Bronchial epithelial cell (primary cell): ENCODE results near the gene RALGAPA2. TPM values are rescaled to one million over a fixed set of nuclear protein-coding genes. Genes with fewer than 3 reads are reported as not detected.

ENCODE experiments used
- DNase-seq: peaks from one replicate; pipeline ENCODE4 v3.0.0-alpha.2; 2010; ENCODE audit warnings: low read depth
- FAIRE-seq: peaks from 2 replicates; lab custom pipeline; 2011; peaks lifted over from hg19 to GRCh38; lab: Jason Lieb, UNC
- H3K27me3 ChIP-seq: 2 replicates; pipeline ENCODE4 v1.5.1; 2011; ENCODE audit warnings: low read length; ENCODE audit not compliant: control insufficient read depth, insufficient read depth
- H3K36me3 ChIP-seq: 2 replicates; pipeline ENCODE4 v1.5.1; 2011; ENCODE audit warnings: low read length; ENCODE audit not compliant: control insufficient read depth, insufficient read depth
- H3K4me3 ChIP-seq: 2 replicates; pipeline ENCODE4 v1.5.1; 2011; ENCODE audit warnings: mild to moderate bottlenecking, low read depth, low read length, control low read depth
- CTCF ChIP-seq: IDR thresholded peaks from 2 replicates; pipeline ENCODE4 v1.5.1; 2011; ENCODE audit warnings: mild to moderate bottlenecking, moderate library complexity, low read length, control low read depth, inconsistent platforms; ENCODE audit not compliant: insufficient read depth, severe bottlenecking
- total RNA-seq: library from RNA; depleted of rRNA; stranded (reverse); fragments of >200 nt; gene quantifications from 2 replicates; pipeline ENCODE4 v1.2.1, GENCODE V29; 2014

Gene RALGAPA2
- total RNA-seq, 1 donor from 2014 or later: 8.7 TPM

- TF ChIP-seq CTCF: no peak
- FAIRE-seq (no peak), DNase-seq (no peak)
- Histone ChIP-seq H3K36me3 (peaks cover 2% of the 10 kb centered on the region), H3K4me3 (no peak overlapping the region), H3K27me3 (no peaks in the 10 kb centered on the region)
Observed at GRCh38 chr20:20611167-20611566, 101.3 kb downstream of the RALGAPA2 start.

GRCh38 chr20:20609522-20609921, 102.9 kb downstream of the RALGAPA2 start:
- Histone ChIP-seq H3K4me3 (no peak overlapping the region), H3K36me3 (no peaks in the 10 kb centered on the region), H3K27me3 (no peaks in the 10 kb centered on the region)
- DNase-seq (no peak), FAIRE-seq (no peak)
- TF ChIP-seq CTCF: no peak

- Histone ChIP-seq H3K4me3 (no peak overlapping the region), H3K27me3 (no peaks in the 10 kb centered on the region), H3K36me3 (no peaks in the 10 kb centered on the region)
- no peak for DNase-seq
- FAIRE-seq: no peak
- TF ChIP-seq CTCF: no peak
Observed at GRCh38 chr20:20608641-20609040, 103.8 kb downstream of the RALGAPA2 start.

GRCh38 chr20:20608041-20608440, 104.4 kb downstream of the RALGAPA2 start:
- H3K27me3 ChIP-seq: no peaks in the 10 kb centered on the region
- FAIRE-seq: no peak
- DNase-seq: no peak
- no peak overlapping the region for H3K4me3 ChIP-seq
- H3K36me3 ChIP-seq: no peaks in the 10 kb centered on the region
- TF ChIP-seq CTCF: no peak

- TF ChIP-seq CTCF: no peak
- no peak for DNase-seq
- Histone ChIP-seq H3K36me3 (no peaks in the 10 kb centered on the region), H3K4me3 (no peak overlapping the region), H3K27me3 (no peaks in the 10 kb centered on the region)
- no peak for FAIRE-seq
Observed at GRCh38 chr20:20606881-20607280, 105.6 kb downstream of the RALGAPA2 start.

GRCh38 chr20:20606050-20606449, 106.4 kb downstream of the RALGAPA2 start:
- no peak for FAIRE-seq
- DNase-seq: no peak
- no peak for TF ChIP-seq CTCF

More at GRCh38 chr20:20606050-20606449, 106.4 kb downstream of the RALGAPA2 start:
- Histone ChIP-seq H3K4me3 (no peak overlapping the region), H3K36me3 (no peaks in the 10 kb centered on the region), H3K27me3 (no peaks in the 10 kb centered on the region)
